ENCODE results near the gene HOXC9.
"Not testable (repeated sequence)": the region's sequence is repeated elsewhere in the genome, so short reads cannot be mapped to it uniquely, and the experiment has no call there.

The HOXC9 gene

DNA sequence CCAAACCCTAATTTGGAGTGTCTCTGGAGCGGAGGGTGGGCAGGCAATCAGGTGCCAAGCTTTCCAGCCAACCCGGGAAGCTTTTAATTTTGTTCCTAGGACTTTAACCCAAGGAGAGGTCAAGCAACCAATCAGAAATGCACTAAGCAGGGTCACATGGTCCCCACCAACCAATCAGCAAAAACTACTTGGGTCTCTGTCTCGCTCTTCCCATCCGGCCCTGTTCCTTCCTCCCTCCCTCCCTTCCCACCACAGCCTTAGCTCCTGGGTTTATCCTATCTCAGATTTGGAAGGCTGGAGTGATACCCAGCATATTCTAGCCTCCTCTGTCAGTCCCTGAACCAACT is 40.2 kb downstream of the HOXC9 start:
- DNase-seq (ENCODE audit: low read depth): no peak

DNA sequence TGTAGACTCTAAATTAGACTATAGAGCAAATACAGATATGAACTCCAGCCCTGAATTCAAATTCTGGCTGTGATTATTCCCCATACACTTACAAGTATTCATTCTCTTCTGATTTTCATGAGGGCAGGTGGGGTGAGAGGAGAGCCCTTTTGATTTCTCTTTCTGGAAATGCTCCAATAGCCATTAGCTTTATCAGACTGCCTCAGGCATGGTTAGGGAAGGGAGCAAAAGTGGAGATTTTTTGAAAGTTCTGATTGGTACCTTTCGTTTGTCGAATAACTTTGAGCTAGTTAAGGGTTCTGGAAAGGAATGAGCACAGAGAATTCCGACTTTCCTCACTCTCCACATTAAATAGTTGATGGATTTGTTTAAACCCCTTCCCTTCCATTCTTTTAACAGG is 40.7 kb downstream of the HOXC9 start:
- no peak for DNase-seq (ENCODE audit: low read depth)

DNA sequence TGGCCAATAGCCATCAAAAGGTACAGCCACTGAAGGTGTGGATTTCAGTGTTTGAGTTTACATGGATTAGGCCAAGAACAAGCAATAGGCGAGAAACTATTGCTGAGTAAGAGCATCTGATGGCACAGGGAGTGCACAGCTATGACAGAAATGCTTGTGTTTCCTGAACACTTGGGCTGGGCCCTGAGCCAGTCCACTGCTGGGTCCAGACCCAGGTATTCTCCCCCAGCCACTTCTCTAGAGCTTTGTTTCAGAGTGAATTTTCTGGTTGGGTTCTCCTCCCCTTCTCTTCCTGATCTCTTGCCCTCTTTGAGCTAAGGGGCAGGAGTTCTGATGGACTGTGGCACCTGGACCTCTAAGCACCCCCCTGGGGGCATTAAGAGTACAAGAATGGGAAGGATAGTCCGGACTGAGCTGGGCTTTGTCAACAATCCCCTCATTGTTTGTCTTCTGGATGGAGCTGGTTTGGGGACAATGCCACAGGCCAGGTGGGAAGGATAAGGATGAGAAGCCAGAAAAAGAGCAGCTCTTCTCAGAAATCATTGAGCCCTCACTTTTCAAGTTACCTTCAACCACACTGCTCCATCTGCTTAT is 41.2 kb downstream of the HOXC9 start:
- DNase-seq (ENCODE audit: low read depth): no peak

DNA sequence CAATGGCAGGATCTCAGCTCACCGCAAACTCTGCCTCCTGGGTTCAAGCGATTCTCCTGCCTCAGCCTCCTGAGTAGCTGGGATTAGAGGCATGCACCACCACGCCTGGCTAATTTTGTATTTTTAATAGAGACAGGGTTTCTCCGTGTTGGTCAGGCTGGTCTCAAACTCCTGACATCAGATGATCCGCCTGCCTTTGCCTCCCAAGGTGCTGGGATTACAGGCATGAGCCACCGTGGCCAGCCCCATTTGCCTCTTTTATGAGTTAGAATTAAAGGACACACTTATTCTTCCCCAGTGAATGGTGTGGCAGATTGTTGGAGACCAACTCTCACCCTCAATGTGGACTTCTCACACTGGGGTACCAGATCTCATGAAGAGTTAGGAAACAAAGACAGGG is 42.1 kb downstream of the HOXC9 start:
- DNase-seq (ENCODE audit: low read depth): not testable (repeated sequence)

DNA sequence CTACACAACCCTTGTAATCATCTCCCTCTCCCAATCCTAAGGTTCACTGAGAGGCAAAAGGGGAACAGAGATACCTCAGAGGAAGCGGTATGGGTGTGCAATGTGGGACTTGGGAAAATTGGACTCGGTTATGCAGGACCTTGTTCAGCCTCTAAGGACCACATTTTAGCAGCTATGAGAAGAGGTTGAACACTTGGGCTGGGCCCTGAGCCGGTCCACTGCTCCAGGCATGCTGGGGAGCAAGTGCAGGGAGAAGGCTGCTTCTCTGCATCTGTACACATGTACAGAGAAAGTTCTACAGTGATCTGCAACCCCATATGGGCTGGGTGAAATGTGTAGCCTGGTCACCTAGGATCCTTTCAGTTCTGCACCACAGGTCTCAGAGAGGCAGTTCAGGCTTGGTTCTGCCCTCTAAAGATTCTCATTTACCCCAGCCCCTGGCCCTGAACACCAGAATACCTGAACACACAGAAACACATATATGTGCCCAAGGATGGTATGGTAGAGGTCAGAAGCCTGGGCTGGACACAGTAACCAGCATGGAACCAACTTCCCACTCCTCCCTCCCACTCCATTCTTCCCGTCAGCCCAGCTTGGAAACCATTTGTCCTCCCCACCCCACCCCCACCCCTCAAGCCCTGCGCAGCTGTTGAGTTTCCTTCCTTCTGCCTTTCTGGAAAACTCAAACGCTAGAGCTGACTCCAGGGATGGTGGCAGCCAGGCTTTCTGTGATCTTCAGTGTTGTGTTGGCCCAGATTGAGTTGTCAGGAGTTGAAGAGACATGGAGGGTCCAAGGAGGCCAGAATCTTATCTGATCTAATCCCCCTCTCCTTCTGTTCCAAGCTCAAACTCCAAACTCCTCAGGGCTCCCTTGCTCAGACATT is 43.3 kb downstream of the HOXC9 start:
- no peak for DNase-seq (ENCODE audit: low read depth)

DNA sequence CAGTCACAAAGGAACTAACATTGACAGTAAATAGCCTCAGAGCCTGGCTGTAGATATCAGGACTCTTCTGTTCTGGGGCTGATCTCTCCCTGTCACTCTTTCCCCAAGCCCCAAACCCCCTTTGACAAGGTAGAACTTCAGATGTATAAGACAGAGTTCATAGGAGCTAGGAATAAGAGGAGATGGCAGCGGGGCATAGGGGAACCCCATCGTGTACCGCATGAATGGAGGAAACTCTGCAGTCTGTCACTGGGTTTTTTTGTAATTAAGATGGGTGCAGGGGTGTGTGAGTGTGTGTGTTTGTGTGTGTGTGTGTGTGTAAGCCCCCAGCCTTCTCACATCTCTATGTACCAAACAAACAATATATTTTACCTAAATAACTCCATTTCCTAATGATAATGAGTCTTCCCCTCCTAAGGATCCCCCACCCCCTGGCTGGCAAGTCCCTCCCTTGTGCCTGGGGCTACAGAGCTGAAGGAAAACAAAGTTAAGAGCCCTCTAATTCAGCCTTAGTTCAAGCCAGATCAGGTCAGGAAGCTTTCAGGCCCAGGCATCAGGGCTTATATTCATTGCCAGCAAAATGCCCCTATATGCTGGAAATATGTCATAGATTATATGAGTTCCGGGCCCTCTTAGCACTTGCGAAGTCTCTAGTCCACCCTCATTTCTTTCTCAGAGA is 44.6 kb downstream of the HOXC9 start:
- no peak for DNase-seq (ENCODE audit: low read depth)

DNA sequence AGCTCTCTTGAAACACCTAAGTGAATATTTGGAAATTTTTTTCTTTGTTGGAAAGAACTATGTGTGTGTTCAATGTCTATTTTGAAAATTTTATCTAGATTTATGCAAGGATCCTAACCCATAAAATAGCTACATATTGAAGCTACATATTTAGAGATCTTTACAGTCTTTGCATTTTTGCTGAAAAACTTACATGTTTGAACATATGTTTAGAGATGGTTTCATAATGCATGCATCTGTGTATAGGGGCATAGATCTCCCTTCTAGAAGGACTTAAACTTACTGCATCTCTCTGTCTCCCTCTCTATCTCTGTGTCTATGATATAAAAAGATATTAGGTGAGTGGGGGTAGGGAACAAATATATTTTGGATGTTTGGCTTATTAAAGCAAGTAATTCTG is 45.4 kb downstream of the HOXC9 start:
- DNase-seq (ENCODE audit: low read depth): no peak

DNA sequence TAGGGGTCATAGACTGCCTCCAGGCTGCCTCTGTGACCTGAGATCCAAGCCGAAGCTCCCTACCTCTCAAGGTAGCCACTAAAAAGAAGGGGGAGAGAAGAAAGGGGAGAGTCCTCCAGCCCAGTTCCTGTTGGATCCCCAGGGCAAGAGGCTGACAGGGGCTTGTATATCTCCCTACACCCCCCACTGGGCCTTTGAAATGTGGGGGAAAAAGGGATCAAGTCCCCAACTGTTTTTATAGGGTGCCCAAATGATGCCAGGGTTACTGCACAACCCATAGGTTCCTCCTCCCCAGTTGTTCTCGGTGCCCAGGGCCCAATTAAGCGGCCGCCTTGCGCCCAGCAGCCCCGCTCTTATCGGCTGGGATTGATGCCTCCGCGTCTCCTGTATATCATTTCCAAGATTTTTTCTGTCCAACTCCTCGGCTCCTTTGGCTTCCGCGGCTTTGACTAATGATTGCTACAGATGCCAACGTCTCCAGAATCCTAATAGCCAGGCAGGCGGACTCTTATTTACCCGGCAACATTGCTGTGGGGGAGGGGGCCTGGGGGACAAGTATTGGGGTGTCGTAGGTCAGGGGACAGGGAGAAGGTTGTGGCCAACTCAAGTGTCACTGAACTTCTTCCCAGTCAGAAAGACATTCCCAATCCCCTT is 46.0 kb downstream of the HOXC9 start:
- no peak for DNase-seq (ENCODE audit: low read depth)

DNA sequence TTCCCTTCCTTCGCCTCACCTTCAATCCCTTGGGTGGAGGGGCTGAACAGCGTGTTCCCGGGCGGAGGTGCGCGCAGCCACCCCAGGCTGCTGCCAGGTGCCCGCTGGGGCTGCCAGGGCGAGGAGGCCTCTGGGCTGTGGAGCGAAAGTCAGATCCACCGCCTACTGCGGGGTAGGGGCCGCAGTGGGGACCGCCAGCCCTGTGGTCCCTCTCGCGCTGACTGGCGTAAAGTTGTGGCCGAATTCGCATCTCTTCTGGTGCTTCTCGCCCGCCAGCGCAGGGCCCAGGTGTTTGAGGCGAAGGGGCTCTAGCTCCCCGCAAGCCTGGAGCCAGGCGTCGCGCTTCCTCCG is 46.8 kb downstream of the HOXC9 start:
- DNase-seq (ENCODE audit: low read depth): no peak

DNA sequence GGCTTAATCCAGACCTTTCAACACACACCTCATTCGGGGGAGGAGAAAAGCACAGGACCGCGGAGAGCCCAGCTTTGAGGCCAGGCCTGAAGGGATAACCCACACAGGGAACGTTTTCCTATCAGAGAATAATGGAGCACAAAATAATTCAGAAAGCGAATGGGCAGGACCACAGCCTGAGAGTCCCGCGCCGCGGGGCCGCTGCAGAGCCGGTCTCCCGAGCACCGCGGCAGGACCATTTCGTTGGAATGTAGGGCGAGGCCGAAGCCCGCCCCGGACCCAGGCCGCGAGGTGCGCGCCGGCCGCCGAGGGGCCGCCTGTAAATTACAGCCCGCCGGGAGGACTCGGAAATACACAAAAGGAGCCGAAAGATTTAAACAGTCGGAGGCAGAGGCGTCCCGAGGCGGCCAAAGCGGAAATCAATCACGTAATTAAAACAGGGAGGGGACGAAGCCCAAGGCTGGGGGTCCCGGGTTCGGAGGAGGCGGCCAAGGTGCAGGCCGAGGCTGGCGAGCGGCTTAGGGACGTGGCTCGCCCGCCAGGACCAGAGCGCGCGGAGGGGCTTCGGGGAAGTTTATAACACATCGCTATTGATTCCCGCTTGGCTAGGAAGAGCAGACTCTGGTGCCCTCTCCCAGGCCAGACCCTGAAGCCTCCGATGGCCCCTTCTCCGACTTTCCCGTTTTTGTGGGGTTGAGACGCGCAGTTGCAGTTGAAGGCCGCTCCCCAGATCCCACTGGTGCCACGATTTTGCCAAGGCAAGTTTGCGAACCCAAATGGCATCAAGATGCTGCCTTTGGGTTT is 47.4 kb downstream of the HOXC9 start:
- DNase-seq (ENCODE audit: low read depth): no peak

DNA sequence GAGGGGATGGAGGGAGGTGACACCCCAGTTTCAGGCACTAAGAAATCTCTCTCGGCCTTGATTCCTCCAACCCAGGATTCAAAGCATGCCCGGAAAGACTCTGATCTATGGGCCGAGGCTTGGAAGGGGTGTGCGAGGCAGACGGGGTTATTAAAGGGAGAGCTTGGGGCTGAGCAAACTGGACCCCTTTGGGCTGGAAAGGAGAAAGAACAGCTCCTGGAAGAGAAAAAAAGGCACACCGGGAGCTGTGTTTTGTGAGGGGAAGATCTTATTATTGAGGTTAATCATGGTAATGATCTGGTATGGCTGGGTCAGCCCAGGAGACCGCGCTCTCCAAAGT is 48.0 kb downstream of the HOXC9 start:
- no peak for DNase-seq (ENCODE audit: low read depth)

DNA sequence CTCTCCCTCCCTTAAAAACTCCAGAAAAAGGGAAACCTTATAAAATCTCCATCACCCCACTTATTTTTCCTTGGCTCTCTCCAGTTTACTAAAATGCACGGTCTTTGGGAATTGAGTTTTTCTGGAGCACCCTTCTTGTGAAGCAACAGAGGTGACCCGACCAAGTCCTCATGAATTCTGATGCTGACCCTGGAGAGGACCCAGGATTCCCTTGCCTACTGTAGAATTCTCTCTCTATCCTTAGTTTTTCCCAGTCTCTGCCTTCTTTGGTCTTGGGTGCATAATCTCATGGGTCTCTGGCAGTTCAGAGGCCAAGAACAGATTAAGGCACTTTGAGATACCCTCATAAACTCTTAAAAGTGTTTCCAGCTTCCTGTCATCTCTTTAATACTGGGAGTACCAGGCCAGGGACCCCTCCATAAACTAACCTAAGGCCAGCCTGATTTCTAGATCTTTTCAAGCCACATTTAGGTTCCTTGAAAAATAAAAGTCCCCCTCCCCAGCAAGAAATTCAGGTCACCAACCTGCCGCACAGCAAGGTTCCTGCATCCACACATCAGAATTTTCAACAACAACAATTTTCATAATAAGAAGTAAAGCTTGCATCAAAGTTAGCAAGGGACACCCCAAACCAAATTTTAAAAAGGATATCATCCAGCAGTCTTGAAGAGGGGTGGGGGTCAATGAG is 48.6 kb downstream of the HOXC9 start:
- DNase-seq (ENCODE audit: low read depth): no peak

DNA sequence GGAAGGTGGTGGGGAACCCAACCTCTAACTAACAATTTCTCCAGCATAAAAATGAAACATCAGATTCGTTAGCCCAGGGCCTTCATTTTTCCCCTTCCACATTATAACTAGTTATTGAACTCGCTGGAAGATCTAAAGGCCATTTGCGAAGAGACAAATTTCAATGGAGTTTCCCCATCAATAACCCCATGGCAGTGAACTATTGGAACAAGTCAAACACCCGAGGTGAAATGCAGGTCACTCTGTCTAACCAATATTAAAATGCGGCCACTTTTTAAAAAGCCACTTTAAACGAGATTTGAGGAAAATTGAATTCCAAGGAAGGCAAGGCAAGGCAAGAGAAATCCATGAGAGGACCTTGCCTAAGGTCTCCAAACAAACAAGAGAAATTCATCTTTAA is 49.1 kb downstream of the HOXC9 start:
- no peak for DNase-seq (ENCODE audit: low read depth)

DNA sequence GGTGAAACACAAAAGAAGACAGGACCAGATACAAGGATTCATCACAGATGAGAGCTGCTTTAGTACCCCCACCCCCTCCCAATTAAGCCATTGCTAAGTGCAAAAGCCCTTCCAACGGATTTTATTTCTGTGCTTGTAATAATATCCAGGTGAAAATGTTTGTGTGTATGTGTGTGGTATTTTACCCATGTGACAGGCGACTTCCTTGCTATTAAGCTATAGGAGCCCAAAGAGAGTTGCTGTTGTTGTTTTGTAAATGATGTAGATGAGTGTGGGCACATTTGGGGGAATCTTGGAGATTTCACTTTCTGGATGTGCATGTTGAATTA is 50.5 kb downstream of the HOXC9 start:
- no peak for DNase-seq (ENCODE audit: low read depth)

DNA sequence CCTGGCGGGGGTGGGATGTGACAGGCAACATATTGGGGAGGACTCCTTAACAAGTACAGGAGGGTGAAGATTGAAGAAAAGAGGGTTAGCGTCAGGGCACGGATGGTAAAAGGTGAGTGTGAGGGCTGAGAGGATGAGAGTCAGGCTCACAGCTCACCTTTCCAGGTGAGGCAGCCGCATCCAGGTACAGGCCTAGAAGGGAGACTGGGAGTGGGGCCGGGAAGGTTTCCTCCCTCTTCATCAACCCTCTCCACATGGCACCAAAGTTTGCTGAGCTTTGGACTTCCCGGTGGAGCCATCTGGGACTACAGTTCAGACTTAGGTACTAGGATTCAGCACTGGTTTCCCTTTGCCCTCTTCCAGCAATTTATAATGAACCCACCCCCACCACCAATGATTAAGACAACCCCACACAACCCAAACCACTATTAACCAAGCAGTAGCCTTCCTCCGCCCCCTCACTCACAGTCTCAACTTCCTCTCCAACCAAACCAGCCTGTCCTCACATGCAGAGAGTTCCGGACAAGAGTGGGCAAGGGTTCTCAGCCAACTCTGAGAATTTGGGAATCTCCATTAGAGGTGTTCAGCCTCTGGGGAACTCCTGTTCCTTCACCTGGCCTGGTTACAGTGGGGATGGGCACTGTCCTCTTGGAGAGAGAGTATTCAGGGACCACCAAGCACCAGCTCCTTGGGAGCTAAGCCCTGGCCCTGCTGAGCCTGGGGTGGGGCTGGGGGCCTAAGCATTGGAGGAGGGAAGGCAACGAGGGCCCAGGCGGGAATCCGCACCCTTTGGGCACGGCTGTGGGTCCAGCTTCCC is 51.3 kb downstream of the HOXC9 start:
- DNase-seq (ENCODE audit: low read depth): no peak

DNA sequence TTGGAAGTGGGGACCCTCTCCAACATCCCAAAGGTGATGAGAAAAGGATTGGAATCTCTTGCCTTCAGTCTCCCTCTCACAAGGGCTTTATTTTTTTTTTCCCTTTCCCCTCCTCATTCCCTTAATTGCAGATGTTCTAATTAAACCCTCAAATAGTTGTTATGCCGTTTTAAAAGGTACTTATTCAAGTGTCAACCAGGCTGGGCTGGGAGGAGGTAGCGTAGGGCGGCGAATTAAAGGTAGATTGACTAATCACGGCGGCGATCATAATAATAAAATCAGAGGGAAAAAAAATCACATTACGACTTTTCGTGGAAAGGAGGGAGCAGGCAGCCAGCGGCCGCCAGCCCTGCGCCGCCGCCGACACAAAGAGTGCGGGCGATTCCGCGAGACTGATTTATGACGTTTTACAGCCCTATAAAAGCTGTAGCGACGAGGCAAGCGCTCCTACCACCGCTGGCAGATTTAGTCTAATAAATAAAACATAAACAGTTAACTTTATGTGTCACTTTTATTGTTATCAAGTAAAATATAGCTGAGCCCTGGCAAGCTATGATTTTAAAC is 52.0 kb downstream of the HOXC9 start:
- no peak for DNase-seq (ENCODE audit: low read depth)

DNA sequence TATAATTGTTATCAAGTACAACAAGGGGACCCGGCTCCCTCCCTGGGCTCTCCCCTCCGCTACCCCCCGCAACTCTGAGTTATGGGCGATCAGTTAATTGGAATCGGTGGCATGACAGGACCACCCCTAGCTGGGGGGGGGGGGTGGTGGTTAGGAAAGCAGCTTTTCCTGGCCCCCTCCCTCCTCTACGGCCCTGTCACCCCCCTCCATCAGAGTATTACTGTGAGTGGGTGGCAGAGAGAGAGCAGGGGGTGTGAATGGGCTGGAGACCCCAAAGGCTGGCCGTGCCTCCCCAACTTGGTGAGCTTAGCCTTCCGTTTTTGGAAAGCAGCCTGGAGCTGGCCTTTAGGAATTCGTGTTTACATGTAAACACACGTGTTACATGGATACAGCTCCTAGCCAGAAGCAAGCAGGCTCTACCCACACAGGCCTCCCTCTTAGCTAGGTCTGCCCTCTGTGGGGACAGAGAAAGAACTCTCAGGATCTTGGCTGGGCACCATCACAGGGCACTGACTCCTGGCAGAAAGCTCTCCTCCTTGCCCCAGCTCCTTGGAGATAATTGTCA is 52.6 kb downstream of the HOXC9 start:
- DNase-seq (ENCODE audit: low read depth): no peak
